ENCODE measurements around the gene LRRTM3. TPM values are rescaled to one million over a fixed set of nuclear protein-coding genes. Genes with fewer than 3 reads are reported as not detected.

The LRRTM3 gene
- total and polyA plus RNA-seq, 10 donors: not detected

GRCh38 chr10:67114945-67115344, 189.1 kb downstream of the LRRTM3 start:
- H3K4me3 ChIP-seq: no peak overlapping the region
- no peak overlapping the region for H3K27ac ChIP-seq
- no peaks in the 10 kb centered on the region for H3K9me3 ChIP-seq
- no peak for DNase-seq
- intact Hi-C loops (cut with DNase I; ENCODE audit: low total_unique reads): no loop called here
- no peak for TF ChIP-seq POLR2A (IDR thresholded peaks at IDR 0.05)
- TF ChIP-seq, protein P1, sequence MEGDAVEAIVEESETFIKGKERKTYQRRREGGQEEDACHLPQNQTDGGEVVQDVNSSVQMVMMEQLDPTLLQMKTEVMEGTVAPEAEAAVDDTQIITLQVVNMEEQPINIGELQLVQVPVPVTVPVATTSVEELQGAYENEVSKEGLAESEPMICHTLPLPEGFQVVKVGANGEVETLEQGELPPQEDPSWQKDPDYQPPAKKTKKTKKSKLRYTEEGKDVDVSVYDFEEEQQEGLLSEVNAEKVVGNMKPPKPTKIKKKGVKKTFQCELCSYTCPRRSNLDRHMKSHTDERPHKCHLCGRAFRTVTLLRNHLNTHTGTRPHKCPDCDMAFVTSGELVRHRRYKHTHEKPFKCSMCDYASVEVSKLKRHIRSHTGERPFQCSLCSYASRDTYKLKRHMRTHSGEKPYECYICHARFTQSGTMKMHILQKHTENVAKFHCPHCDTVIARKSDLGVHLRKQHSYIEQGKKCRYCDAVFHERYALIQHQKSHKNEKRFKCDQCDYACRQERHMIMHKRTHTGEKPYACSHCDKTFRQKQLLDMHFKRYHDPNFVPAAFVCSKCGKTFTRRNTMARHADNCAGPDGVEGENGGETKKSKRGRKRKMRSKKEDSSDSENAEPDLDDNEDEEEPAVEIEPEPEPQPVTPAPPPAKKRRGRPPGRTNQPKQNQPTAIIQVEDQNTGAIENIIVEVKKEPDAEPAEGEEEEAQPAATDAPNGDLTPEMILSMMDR (IDR thresholded peaks at IDR 0.05 in 8 of 11, conservative IDR thresholded peaks at IDR 0.05 in 3 of 11): no peak
- TF ChIP-seq POLR2AphosphoS5 (IDR thresholded peaks at IDR 0.05): no peak
- H3K4me1 ChIP-seq: no peaks in the 10 kb centered on the region
- no peaks in the 10 kb centered on the region for H3K36me3 ChIP-seq
- WGBS, 5 donors: 84 to 92% (median 87%) methylated on average over 2 of the region's 2 CpGs
- no peaks in the 10 kb centered on the region for H3K27me3 ChIP-seq (replicated peaks in 1 of 7)

GRCh38 chr10:67115972-67116371, 190.1 kb downstream of the LRRTM3 start:
- no peak for TF ChIP-seq POLR2AphosphoS5 (IDR thresholded peaks at IDR 0.05)
- TF ChIP-seq, protein P1 (IDR thresholded peaks at IDR 0.05 in 8 of 11, conservative IDR thresholded peaks at IDR 0.05 in 3 of 11): no peak
- TF ChIP-seq POLR2A (IDR thresholded peaks at IDR 0.05): no peak
- no peak overlapping the region for H3K27ac ChIP-seq
- intact Hi-C loops (cut with DNase I; ENCODE audit: low total_unique reads): no loop called here
- 45 to 60% (median 53%) methylated on average over 1 of the region's 1 CpG for WGBS, 5 donors
- no peaks in the 10 kb centered on the region for H3K36me3 ChIP-seq
- H3K4me1 ChIP-seq: no peaks in the 10 kb centered on the region
- H3K4me3 ChIP-seq: no peak overlapping the region
- no peaks in the 10 kb centered on the region for H3K9me3 ChIP-seq
- DNase-seq: no peak
- H3K27me3 ChIP-seq (replicated peaks in 1 of 7): no peaks in the 10 kb centered on the region

DNA sequence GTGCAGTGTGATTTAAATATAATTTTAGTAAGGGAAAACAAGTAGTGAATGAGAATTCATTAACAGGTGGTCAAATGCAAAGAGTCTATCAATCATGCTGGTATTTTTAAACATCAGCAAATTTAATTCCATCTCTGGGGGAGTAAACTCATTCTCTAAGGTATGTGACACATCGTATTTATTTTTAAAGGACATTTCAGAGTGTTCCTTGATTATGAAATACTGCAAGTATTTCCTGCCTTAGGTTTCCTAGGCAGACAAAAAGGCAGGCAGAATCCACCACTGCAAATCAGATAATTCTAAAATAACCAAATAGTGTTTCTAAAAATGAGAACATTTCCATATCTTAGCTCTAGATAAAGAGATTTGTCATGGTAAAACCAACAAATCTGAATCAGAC, 193.8 kb downstream of the LRRTM3 start:
- H3K27ac ChIP-seq: no peak overlapping the region
- H3K9me3 ChIP-seq: no peaks in the 10 kb centered on the region
- H3K4me1 ChIP-seq: no peaks in the 10 kb centered on the region
- TF ChIP-seq POLR2A (IDR thresholded peaks at IDR 0.05): no peak
- TF ChIP-seq, protein P1 (IDR thresholded peaks at IDR 0.05 in 8 of 11, conservative IDR thresholded peaks at IDR 0.05 in 3 of 11): no peak
- H3K4me3 ChIP-seq: no peak overlapping the region
- DNase-seq: no peak
- WGBS, 5 donors: 47 to 63% (median 52%) methylated on average over 1 of the region's 1 CpG
- intact Hi-C loops (cut with DNase I; ENCODE audit: low total_unique reads): no loop called here
- no peaks in the 10 kb centered on the region for H3K36me3 ChIP-seq
- no peaks in the 10 kb centered on the region for H3K27me3 ChIP-seq (replicated peaks in 1 of 7)

GRCh38 chr10:67127441-67127840, 201.6 kb downstream of the LRRTM3 start:
- H3K4me3 ChIP-seq: no peak overlapping the region
- no peaks in the 10 kb centered on the region for H3K9me3 ChIP-seq
- H3K27me3 ChIP-seq (replicated peaks in 1 of 7): no peaks in the 10 kb centered on the region
- no peak overlapping the region for H3K27ac ChIP-seq
- no peak for DNase-seq
- TF ChIP-seq POLR2A (IDR thresholded peaks at IDR 0.05): no peak
- TF ChIP-seq POLR2AphosphoS5 (IDR thresholded peaks at IDR 0.05): no peak
- TF ChIP-seq, protein P1 (IDR thresholded peaks at IDR 0.05 in 8 of 11, conservative IDR thresholded peaks at IDR 0.05 in 3 of 11): no peak
- H3K36me3 ChIP-seq: no peaks in the 10 kb centered on the region
- WGBS, 5 donors: 74 to 92% (median 83%) methylated on average over 2 of the region's 2 CpGs
- intact Hi-C loops (cut with DNase I; ENCODE audit: low total_unique reads): no loop called here
- H3K4me1 ChIP-seq: no peaks in the 10 kb centered on the region

Data from spleen (tissue), 11 donors.